Stimulated activated CD4-positive, alpha-beta T cell treated with anti-CD3 and anti-CD28 coated beads, Interleukin-15, amount 100 ng/mL, for 24 hours (primary cell): ENCODE data around the gene ATF4.

Experiments used
- DNase-seq: peaks from one replicate; pipeline ENCODE4 v3.0.0-alpha.2; 2020

Gene ATF4

GRCh38 chr22:39562839-39563489 is 42.6 kb downstream of the ATF4 start:
- no peak for DNase-seq

- no peak for DNase-seq
Observed at GRCh38 chr22:39563571-39564428, 43.4 kb downstream of the ATF4 start.

- DNase-seq = no peak
Observed at GRCh38 chr22:39565414-39565944, 45.1 kb downstream of the ATF4 start.

GRCh38 chr22:39567135-39567946 is 47.0 kb downstream of the ATF4 start:
- peak; percentile 50 for DNase-seq

GRCh38 chr22:39568278-39568981 is 48.1 kb downstream of the ATF4 start:
- DNase-seq = no peak

GRCh38 chr22:39569066-39569465 is 48.7 kb downstream of the ATF4 start:
- no peak for DNase-seq

GRCh38 chr22:39570226-39570625 is 49.9 kb downstream of the ATF4 start:
- no peak for DNase-seq

GRCh38 chr22:39570665-39571064 is 50.3 kb downstream of the ATF4 start, which contains the start of gene CACNA1I:
Gene CACNA1I (plus strand): TSS chr22:39570753. CDS start chr22:39570753, 0 bp downstream.
- DNase-seq = no peak

- DNase-seq = no peak
Observed at GRCh38 chr22:39571538-39571937, 51.2 kb downstream of the ATF4 start.
